ENCODE data around the gene UBTF.

GRCh38 chr17:44214230-44214494 lies 5.3 kb downstream of the UBTF start:
- TF ChIP-seq TAF1 (IDR thresholded peaks at IDR 0.05; ENCODE audit: borderline replicate concordance, low read depth, low read length) (no peak), POLR2AphosphoS5 (IDR thresholded peaks at IDR 0.05; ENCODE audit: low read depth, low read length) (no peak), POLR2A (IDR thresholded peaks at IDR 0.05; ENCODE audit: low read depth, low read length) (no peak)
